Measurements from ENCODE around the gene TGM5.
"Not testable (repeated sequence)": the region's sequence is repeated elsewhere in the genome, so short reads cannot be mapped to it uniquely, and the experiment has no call there.

Gene TGM5

GRCh38 chr15:43244092-43244491 lies 22.6 kb downstream of the TGM5 start:
- DNase-seq: no peak

GRCh38 chr15:43243020-43243645 lies 23.6 kb downstream of the TGM5 start:
- DNase-seq: no peak

- DNase-seq: no peak
Measured at GRCh38 chr15:43242616-43243015, 24.1 kb downstream of the TGM5 start.

GRCh38 chr15:43241100-43241499 lies 25.6 kb downstream of the TGM5 start:
- no peak for DNase-seq

GRCh38 chr15:43239732-43240491 lies 26.8 kb downstream of the TGM5 start:
- peak in 1 of 2 donors; percentile 77 for DNase-seq

- DNase-seq: no peak
Measured at GRCh38 chr15:43238671-43239131, 28.0 kb downstream of the TGM5 start.

GRCh38 chr15:43237842-43238470 lies 28.8 kb downstream of the TGM5 start:
- DNase-seq: no peak

GRCh38 chr15:43235536-43235935 lies 31.2 kb downstream of the TGM5 start:
- DNase-seq: no peak

GRCh38 chr15:43232289-43232874 lies 34.3 kb downstream of the TGM5 start:
- DNase-seq: no peak

- no peak for DNase-seq
Measured at GRCh38 chr15:43230640-43231115, 36.0 kb downstream of the TGM5 start.

GRCh38 chr15:43229977-43230376 lies 36.8 kb downstream of the TGM5 start:
- no peak for DNase-seq

- no peak for DNase-seq
Measured at GRCh38 chr15:43226436-43227305, 40.1 kb downstream of the TGM5 start.

GRCh38 chr15:43225950-43226255 lies 40.8 kb downstream of the TGM5 start:
- DNase-seq: not testable (repeated sequence)

- DNase-seq: peak in 1 of 2 donors; percentile 78
Measured at GRCh38 chr15:43225201-43225949, 41.4 kb downstream of the TGM5 start.

- DNase-seq: no peak
Measured at GRCh38 chr15:43221422-43221821, 45.3 kb downstream of the TGM5 start.

GRCh38 chr15:43220991-43221403 lies 45.7 kb downstream of the TGM5 start, which contains the start of gene EPB42:
TSS of gene EPB42 (minus strand) at chr15:43221018. CDS start at chr15:43220825, 193 bp downstream.
- no peak for DNase-seq

GRCh38 chr15:43219929-43220928 lies 46.5 kb downstream of the TGM5 start:
- DNase-seq: no peak

- DNase-seq: no peak
Measured at GRCh38 chr15:43218908-43219706, 47.6 kb downstream of the TGM5 start.

- DNase-seq: no peak
Measured at GRCh38 chr15:43215961-43216360, 50.8 kb downstream of the TGM5 start.

Data from bone marrow (tissue), 2 donors.